AG09319 (cell line): ENCODE results near the gene USP6.

Source experiments
- DNase-seq: peaks from one replicate; pipeline ENCODE4 v3.0.0-alpha.2; 2010; ENCODE audit warnings: low read depth; ENCODE audit errors: extremely low read depth
- CTCF ChIP-seq: IDR thresholded peaks from 2 replicates; pipeline ENCODE4 v1.5.1; 2011; ENCODE audit warnings: low read depth, mild to moderate bottlenecking, inconsistent platforms, low read length, moderate library complexity

Gene USP6

DNA sequence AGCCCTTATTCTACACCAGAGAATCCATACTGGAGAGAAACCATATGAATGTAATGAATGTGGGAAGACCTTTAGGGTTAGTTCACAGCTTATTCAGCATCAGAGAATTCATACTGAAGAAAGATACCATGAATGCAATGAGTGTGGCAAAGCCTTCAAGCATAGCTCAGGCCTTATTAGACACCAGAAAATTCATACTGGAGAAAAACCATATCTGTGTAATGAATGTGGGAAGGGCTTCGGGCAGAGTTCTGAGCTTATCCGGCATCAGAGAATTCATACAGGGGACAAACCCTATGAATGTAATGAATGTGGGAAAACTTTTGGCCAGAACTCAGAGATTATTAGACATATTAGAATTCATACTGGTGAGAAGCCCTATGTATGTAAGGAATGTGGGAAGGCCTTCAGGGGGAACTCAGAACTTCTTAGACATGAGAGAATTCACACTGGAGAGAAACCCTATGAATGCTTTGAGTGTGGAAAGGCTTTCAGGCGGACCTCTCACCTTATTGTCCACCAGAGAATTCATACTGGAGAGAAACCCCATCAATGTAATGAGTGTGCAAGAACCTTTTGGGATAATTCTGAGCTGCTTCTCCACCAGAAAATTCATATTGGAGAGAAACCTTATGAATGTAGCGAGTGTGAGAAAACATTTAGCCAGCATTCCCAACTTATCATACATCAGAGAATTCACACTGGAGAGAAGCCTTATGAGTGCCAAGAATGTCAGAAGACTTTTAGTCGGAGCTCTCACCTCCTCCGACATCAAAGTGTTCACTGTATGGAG is 23.4 kb upstream of the USP6 start:
- no peak for DNase-seq
- TF ChIP-seq CTCF = no peak

- no peak for TF ChIP-seq CTCF
- no peak for DNase-seq
Observed at GRCh38 chr17:5096731-5097100, 19.1 kb upstream of the USP6 start.

GRCh38 chr17:5097101-5097834 is 18.6 kb upstream of the USP6 start:
- no peak for TF ChIP-seq CTCF
- DNase-seq = no peak

DNA sequence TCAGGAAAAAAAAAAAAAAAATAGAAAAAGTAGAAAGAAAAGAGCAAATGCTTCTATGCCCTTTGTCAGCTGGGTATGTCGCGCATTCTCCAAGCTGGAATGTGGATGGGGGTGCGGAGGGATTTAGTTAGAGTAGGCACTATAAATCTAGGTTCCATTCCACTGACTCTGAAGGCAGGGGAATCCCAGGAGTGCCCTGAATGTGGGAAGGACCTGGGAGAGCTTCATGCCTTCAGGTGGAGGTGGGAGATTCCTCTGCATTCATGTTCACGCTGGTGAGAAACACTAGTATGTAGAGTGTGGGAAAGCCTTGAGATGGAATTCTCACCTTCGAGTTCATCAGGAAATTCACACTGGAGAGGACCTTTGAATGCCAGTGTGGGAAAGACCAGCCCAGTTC is 16.6 kb upstream of the USP6 start:
- no peak for TF ChIP-seq CTCF
- no peak for DNase-seq

DNA sequence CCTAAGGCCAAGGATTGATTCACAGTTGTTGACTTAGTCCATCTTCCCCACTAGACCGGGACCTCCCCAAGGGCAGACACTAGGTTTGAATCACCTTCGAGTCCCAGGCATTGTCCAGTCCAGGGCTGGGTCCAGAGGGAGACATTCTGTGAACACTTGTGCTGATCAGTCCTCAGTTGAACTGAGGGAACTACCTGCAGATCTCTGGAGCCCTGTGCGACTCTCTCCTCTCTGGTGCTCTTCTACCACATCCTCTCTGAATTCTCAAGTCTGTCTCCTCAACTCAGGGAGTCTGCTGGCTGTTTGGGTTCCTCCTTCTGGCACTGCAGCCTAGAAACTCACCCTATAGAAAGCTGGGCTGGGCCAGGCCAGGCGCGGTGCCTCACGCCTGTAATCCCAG is 15.0 kb upstream of the USP6 start:
- DNase-seq = no peak
- TF ChIP-seq CTCF = no peak

DNA sequence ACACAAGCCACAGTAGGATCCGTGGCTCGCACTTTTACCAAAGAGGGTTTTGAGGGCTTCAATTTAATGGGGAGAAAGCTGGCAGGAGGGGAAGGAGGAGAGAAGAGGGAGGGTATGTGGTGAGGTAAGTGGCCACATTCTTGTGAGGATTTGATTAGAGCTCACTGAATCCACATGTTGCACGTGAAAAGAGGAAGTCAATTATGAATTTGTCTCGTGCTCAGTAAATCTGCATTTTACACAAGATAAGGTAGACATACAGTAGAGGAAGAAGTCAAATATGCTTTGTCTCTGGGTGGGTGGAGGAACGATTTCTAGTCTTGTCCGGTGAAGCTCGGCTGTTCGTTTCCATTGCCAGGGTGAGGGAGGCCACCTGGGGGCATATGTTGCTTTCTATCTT is 5.0 kb upstream of the USP6 start:
- no peak for TF ChIP-seq CTCF
- no peak for DNase-seq
